A549 treated with CpdA at 1 μM for 4 hours (cell line): ENCODE measurements around the gene MDH2. TPM values are rescaled to one million over a fixed set of nuclear protein-coding genes. Genes with fewer than 3 reads are reported as not detected.

ENCODE experiments used
- total RNA-seq: library from RNA; stranded (reverse); fragments of 200-300 nt; extraction: Qiagen RNA extraction; gene quantifications from 5 replicates; pipeline ENCODE4 v1.2.3, GENCODE V29; 2022; ENCODE audit warnings: low read depth

The MDH2 gene, protein sequence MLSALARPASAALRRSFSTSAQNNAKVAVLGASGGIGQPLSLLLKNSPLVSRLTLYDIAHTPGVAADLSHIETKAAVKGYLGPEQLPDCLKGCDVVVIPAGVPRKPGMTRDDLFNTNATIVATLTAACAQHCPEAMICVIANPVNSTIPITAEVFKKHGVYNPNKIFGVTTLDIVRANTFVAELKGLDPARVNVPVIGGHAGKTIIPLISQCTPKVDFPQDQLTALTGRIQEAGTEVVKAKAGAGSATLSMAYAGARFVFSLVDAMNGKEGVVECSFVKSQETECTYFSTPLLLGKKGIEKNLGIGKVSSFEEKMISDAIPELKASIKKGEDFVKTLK
- 312 to 428 TPM (median 360 TPM) in 5 replicates for total RNA-seq

DNA sequence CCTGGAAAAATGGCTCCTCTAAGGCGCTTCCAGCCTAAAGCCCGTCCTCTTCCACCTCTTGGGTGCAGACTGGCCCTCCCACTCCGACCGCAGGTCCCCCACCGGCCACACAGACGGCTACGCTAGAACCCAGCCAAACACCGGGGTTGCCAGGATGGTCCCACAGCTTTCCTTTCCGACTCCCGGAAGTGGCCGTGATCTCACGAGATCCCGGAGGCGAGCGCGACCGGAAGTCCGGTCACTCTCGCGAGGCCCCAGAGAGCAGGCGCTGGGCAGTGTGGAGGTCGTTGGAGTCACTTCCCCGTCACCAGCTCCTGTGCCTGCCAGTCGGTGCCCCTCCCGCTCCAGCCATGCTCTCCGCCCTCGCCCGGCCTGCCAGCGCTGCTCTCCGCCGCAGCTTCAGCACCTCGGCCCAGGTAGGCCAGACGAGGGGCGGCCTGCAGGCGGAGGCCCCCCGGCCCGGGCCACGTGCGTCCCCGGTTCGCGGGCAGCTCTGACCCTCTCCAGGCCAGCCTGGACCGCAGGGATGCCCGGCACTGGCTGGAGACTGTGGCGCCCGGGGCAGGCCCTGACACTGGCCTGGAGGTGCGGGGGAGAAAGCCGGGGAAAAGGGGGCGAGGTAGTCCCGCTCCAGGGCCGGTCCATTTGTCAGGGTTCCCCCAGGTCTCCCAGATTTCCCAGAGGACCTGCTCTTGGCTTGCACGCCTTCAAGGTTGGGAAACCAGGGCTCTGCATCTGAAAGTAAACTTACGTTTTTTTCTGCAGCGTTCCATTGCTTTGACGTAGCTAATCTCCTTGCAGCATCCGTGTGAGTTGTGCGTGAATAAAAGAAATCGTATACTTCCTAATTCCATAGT is at the start of gene MDH2, which contains the start of gene STYXL1:
Gene MDH2, plus strand, starts transcription at position 296 of the 857 bp plus-strand sequence. Its CDS starts 55 bp downstream, at position 351.
Gene STYXL1, minus strand, starts transcription at position 190 of the 857 bp plus-strand sequence. CDS start 17,477 bp downstream, outside the sequence.

Other genes starting within 250 kb of the MDH2 start
- gene CCL24, start 234.3 kb upstream of the MDH2 start, total RNA-seq = not detected in 5 replicates
- gene RHBDD2, start 169.1 kb upstream of the MDH2 start, total RNA-seq = 76.1 to 96.8 TPM (median 88.8 TPM) in 5 replicates
- 119 to 162 TPM (median 158 TPM) in 5 replicates for gene POR, start 133.0 kb upstream of the MDH2 start, total RNA-seq
- gene TMEM120A, start 53.5 kb upstream of the MDH2 start, total RNA-seq = 33.0 to 44.3 TPM (median 42.8 TPM) in 5 replicates
- gene STYXL1, start 106 bp upstream of the MDH2 start, total RNA-seq = 38.4 to 42.4 TPM (median 39.6 TPM) in 5 replicates
- gene SRRM3, start 153.8 kb downstream of the MDH2 start, total RNA-seq = 5.6 to 8.2 TPM (median 7.6 TPM) in 5 replicates